DOHH2 (cell line): Measurements from ENCODE around the gene PTPRH.

ENCODE experiments used
- H3F3A ChIP-seq: fragments of 200-600 bp; sonication (generic), shearing (Covaris generic); 2 replicates; pipeline ENCODE4 v1.6.0; 2016; ENCODE audit warnings: antibody characterized with exemption, mild to moderate bottlenecking; ENCODE audit not compliant: control insufficient read depth, insufficient read depth
- H3K27ac ChIP-seq: fragments of 200-600 bp; sonication (generic); 2 replicates; pipeline ENCODE4 v1.5.1; 2014; ENCODE audit warnings: low read depth, mild to moderate bottlenecking, low read length, moderate library complexity
- H3K27me3 ChIP-seq: fragments of 200-600 bp; sonication (generic); 2 replicates; pipeline ENCODE4 v1.6.1; 2014; ENCODE audit warnings: mild to moderate bottlenecking, low read length, mixed read lengths; ENCODE audit not compliant: control insufficient read depth
- H3K36me3 ChIP-seq: fragments of 200-600 bp; sonication (generic); 2 replicates; pipeline ENCODE4 v1.6.1; 2014; ENCODE audit warnings: mild to moderate bottlenecking, low read length, moderate library complexity, mixed read lengths; ENCODE audit not compliant: control insufficient read depth
- H3K4me1 ChIP-seq: fragments of 200-600 bp; sonication (generic); 2 replicates; pipeline ENCODE4 v1.6.1; 2014; ENCODE audit warnings: mild to moderate bottlenecking, low read length, mixed read lengths; ENCODE audit not compliant: control insufficient read depth
- H3K4me2 ChIP-seq: fragments of 200-600 bp; sonication (generic); 2 replicates; pipeline ENCODE4 v1.6.0; 2014; ENCODE audit warnings: mild to moderate bottlenecking, low read length, moderate library complexity
- H3K4me3 ChIP-seq: fragments of 200-600 bp; sonication (generic); 2 replicates; pipeline ENCODE4 v1.5.1; 2014; ENCODE audit warnings: mild to moderate bottlenecking, low read length, mixed read lengths
- H3K79me2 ChIP-seq: fragments of 200-600 bp; sonication (generic); 2 replicates; pipeline ENCODE4 v1.6.1; 2014; ENCODE audit warnings: mild to moderate bottlenecking, low read length, mixed read lengths; ENCODE audit not compliant: control insufficient read depth
- H3K9me2 ChIP-seq: fragments of 200-600 bp; sonication (generic); replicated peaks from 2 replicates; pipeline ENCODE4 v1.6.1; 2014; ENCODE audit warnings: mild to moderate bottlenecking, low read length, mixed read lengths; ENCODE audit not compliant: control insufficient read depth
- H3K9me3 ChIP-seq: fragments of 200-600 bp; sonication (generic); 2 replicates; pipeline ENCODE4 v1.6.1; 2014; ENCODE audit warnings: antibody characterized with exemption, low read length, mixed read lengths; ENCODE audit not compliant: control insufficient read depth, insufficient read depth
- H4K20me1 ChIP-seq: fragments of 200-600 bp; sonication (generic); 2 replicates; pipeline ENCODE4 v1.6.0; 2014; ENCODE audit warnings: low read depth, mild to moderate bottlenecking, antibody characterized with exemption, low read length, moderate library complexity; ENCODE audit not compliant: control insufficient read depth, insufficient read depth
- EZH2phosphoT487 ChIP-seq: fragments of 200-600 bp; sonication (generic); IDR thresholded peaks from 2 replicates; pipeline ENCODE4 v1.6.1; 2017; ENCODE audit warnings: borderline replicate concordance, mild to moderate bottlenecking, antibody characterized with exemption, low read length, moderate library complexity, mixed read lengths
- TF ChIP-seq, protein P1 (sequence below): fragments of 200-600 bp; sonication (generic); IDR thresholded peaks from one replicate; pipeline ENCODE4 v1.5.1; 2014; ENCODE audit warnings: antibody characterized with exemption, mild to moderate bottlenecking, low read depth, low read length; ENCODE audit not compliant: poor library complexity, severe bottlenecking

PTPRH gene

DNA sequence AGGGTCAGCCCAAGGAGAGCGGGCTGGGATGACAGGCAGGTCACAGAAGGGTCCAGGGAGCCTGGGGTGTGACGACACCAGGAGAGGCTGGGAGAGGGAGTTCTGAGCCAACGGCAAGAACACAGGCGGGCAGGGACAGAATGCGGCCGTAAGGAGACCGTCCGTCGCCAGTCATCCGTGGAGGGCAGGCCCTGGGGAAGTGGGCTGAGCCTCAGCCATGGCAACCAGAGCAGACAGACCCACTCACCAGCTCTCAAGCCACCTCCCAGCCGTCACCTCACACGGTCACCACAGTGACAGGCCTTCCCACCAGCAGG is 22.9 kb upstream of the PTPRH start:
- H3K4me3 ChIP-seq: no peak overlapping the region
- peaks cover 20% of the 10 kb centered on the region for H3K79me2 ChIP-seq
- H3K36me3 ChIP-seq: peaks cover 88% of the 10 kb centered on the region
- H3K4me2 ChIP-seq: no peak overlapping the region
- H3K4me1 ChIP-seq: no peaks in the 10 kb centered on the region
- peaks cover 10% of the 10 kb centered on the region; the same call in 1 of the 2 replicates for H4K20me1 ChIP-seq
- no peaks in the 10 kb centered on the region for H3K9me2 ChIP-seq
- H3F3A ChIP-seq: 0 out of 2 replicates have a peak, but pooled peaks cover 4% of the 10 kb centered on the region
- no peaks in the 10 kb centered on the region for H3K9me3 ChIP-seq
- no peaks in the 10 kb centered on the region for H3K27me3 ChIP-seq
- H3K27ac ChIP-seq: no peak overlapping the region
- TF ChIP-seq, protein P1, sequence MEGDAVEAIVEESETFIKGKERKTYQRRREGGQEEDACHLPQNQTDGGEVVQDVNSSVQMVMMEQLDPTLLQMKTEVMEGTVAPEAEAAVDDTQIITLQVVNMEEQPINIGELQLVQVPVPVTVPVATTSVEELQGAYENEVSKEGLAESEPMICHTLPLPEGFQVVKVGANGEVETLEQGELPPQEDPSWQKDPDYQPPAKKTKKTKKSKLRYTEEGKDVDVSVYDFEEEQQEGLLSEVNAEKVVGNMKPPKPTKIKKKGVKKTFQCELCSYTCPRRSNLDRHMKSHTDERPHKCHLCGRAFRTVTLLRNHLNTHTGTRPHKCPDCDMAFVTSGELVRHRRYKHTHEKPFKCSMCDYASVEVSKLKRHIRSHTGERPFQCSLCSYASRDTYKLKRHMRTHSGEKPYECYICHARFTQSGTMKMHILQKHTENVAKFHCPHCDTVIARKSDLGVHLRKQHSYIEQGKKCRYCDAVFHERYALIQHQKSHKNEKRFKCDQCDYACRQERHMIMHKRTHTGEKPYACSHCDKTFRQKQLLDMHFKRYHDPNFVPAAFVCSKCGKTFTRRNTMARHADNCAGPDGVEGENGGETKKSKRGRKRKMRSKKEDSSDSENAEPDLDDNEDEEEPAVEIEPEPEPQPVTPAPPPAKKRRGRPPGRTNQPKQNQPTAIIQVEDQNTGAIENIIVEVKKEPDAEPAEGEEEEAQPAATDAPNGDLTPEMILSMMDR: no peak

DNA sequence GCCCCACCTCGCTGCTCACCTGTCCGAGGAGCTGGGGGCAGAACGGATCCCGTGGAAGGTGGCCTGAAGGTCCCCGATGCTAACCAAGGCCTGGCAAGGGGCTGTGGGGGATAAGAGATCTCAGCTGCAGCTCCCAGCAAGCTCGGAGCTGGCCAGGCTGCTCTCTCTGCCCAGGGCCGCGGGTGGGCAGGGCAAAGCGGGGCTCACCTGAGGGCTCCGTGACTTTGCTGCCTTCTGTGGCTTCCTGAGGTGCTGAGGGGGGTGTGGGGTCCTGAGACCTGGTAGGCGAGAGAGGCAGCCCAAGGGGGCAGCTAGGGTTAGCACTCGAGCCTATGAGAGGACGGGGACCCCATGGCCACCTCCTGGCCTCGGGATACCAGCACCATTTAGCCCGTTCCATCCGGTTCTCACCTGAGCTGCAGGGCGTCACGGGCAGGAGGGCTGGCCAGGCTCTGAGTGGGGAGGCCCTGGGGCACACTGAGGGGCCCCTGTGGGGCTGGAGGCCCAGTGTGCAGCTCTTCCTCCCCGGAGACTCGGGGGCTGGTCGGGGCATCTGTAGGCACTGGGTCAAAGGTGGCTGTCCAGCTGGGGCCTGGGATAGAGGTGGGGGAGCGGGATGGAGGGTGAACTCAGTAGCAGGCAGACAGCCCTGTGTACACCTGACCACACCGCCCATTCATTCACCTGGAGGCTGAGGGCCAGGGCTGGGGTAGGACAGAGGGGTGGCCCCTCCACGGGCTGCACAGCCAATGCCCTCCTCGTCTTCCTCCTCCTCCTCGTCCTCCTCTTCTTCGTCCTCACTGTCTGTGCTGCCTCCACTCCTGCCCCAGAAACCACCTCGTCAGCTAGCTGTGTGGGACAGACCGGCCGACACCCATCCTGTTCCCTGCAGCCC is 22.3 kb upstream of the PTPRH start:
- Histone ChIP-seq H4K20me1 (peaks cover 7% of the 10 kb centered on the region; the same call in 1 of the 2 replicates), H3K4me3 (no peak overlapping the region), H3K27ac (no peak overlapping the region), H3K36me3 (peaks cover 88% of the 10 kb centered on the region), H3K9me2 (no peaks in the 10 kb centered on the region), H3K4me2 (no peak overlapping the region), H3K9me3 (no peaks in the 10 kb centered on the region), H3K27me3 (no peaks in the 10 kb centered on the region), H3K79me2 (peaks cover 16% of the 10 kb centered on the region), H3F3A (0 out of 2 replicates have a peak, but pooled peaks cover 4% of the 10 kb centered on the region), H3K4me1 (no peaks in the 10 kb centered on the region)
- TF ChIP-seq, protein P1: no peak

DNA sequence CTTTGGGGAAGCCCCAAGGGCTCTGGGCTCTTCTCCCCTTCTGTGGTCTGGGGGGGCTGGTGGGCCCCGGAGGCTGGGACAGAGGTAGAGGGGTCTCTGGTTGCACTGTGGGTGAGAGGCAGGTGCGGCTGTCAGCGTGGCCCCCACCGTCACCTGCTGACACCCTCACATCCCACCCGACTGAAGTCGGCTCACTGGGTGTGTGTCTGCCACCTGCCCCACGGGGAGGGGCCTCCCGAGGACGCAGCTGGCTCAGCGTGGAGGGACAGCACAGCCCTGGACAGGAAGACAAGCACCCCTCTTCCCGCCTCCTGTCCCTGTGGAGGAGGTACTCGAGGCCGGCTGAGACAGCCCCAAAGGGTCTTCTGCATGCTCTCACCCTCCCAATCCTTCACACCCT is 21.5 kb upstream of the PTPRH start:
- Histone ChIP-seq H3K4me3 (no peak overlapping the region), H3K27ac (no peak overlapping the region), H3K27me3 (no peaks in the 10 kb centered on the region), H3K9me2 (no peaks in the 10 kb centered on the region), H3K4me1 (no peaks in the 10 kb centered on the region), H3K36me3 (peaks cover 88% of the 10 kb centered on the region), H3K4me2 (no peak overlapping the region), H4K20me1 (peaks cover 15% of the 10 kb centered on the region; the same call in 1 of the 2 replicates), H3F3A (0 out of 2 replicates have a peak, but pooled peaks cover 4% of the 10 kb centered on the region), H3K79me2 (peaks cover 15% of the 10 kb centered on the region), H3K9me3 (no peaks in the 10 kb centered on the region)
- no peak for TF ChIP-seq EZH2phosphoT487
- TF ChIP-seq, protein P1: no peak
